HepG2 (cell line): ENCODE measurements around the gene SND1.

Source experiments
- DZIP1 ChIP-seq: sonication (generic); formaldehyde crosslinking; IDR thresholded peaks from 2 replicates; pipeline ENCODE4 v1.5.0; 2020; ENCODE audit warnings: mild to moderate bottlenecking, missing genetic modification reagents
- FOXP1 ChIP-seq, 2 experiments: fragments of 450-650 bp in 1 of 2; IDR thresholded peaks; 2 replicates each; pipeline ENCODE4 v1.6.1; 2017 to 2018; ENCODE audit warnings: antibody characterized with exemption in 1 of 2
- HOMEZ ChIP-seq: IDR thresholded peaks from 2 replicates; pipeline ENCODE4 v1.6.1; 2016; ENCODE audit warnings: low read depth
- HOXA7 ChIP-seq: sonication (generic); formaldehyde crosslinking; IDR thresholded peaks from 2 replicates; pipeline ENCODE4 v1.8.1; 2022; ENCODE audit warnings: mild to moderate bottlenecking, missing genetic modification reagents, moderate library complexity
- MAX ChIP-seq: IDR thresholded peaks from 2 replicates; pipeline ENCODE4 v1.6.1; 2012; ENCODE audit warnings: inconsistent platforms
- RAD21 ChIP-seq: fragments of 450-650 bp; formaldehyde crosslinking; IDR thresholded peaks from 2 replicates; pipeline ENCODE4 v1.5.0; 2020; ENCODE audit warnings: mild to moderate bottlenecking
- REST ChIP-seq, 2 experiments: IDR thresholded peaks; 2 replicates each; pipeline ENCODE4 v1.6.1; 2011 to 2012; ENCODE audit warnings: low read length in 2 of 2, borderline replicate concordance in 1 of 2, low read depth in 1 of 2, mild to moderate bottlenecking in 1 of 2, moderate library complexity in 1 of 2
- SRF ChIP-seq: IDR thresholded peaks from 2 replicates; pipeline ENCODE4 v1.6.1; 2011; ENCODE audit warnings: mild to moderate bottlenecking, low read depth, low read length, moderate library complexity
- ZC3H4 ChIP-seq: sonication (generic); formaldehyde crosslinking; IDR thresholded peaks from 2 replicates; pipeline ENCODE4 v1.4.0; 2020; ENCODE audit warnings: missing genetic modification reagents, borderline replicate concordance
- ZNF496 ChIP-seq: sonication (generic); formaldehyde crosslinking; IDR thresholded peaks from 2 replicates; pipeline ENCODE4 v1.8.1; 2023; ENCODE audit warnings: mild to moderate bottlenecking, moderate library complexity, missing genetic modification reagents; ENCODE audit not compliant: insufficient replicate concordance
- TF ChIP-seq, protein P1 (sequence below): sonication (generic); formaldehyde crosslinking; IDR thresholded peaks from 2 replicates; pipeline ENCODE4 v1.5.0; 2020; ENCODE audit warnings: mild to moderate bottlenecking, missing genetic modification reagents, moderate library complexity

DNA sequence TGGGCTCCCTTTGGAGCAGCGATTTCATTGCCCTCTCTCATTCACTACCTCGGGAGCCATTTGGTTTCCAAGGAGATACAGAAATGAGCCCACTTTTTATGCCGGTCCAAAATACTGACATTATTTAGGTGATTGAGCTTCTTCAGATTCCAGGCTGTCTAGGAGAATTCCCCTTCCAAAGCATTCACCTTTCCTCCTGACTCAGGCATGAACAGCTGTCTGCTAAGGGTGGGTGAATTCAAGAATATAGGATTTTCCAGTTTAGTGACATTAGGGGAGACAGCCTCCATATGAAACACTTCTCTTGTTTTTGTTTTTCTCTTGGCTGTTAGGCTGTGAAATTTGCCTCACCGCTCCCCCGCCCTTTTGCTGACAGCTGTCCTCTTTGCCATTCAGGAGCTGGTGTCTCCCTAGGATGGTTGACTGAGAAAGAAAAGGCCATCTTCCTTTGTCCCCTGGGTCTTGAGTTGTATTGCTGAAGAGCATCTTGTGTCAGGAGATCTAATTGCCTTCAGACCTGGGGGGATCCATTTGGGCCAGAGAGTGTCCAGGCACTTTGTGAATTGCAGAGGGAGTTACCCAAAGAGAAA lies 322.5 kb downstream of the SND1 start:
- no peak for TF ChIP-seq DZIP1 (CRISPR knock-in tag)
- no peak for TF ChIP-seq RAD21 (CRISPR knock-in tag)
- TF ChIP-seq SRF: no peak
- no peak for TF ChIP-seq HOMEZ
- TF ChIP-seq ZNF496: no peak
- no peak for TF ChIP-seq HOXA7 (CRISPR knock-in tag)
- no peak for TF ChIP-seq MAX
- TF ChIP-seq FOXP1 (IDR thresholded peaks at IDR 0.05): no peak
- no peak for TF ChIP-seq FOXP1 (CRISPR knock-in tag; IDR thresholded peaks at IDR 0.05)
- TF ChIP-seq, protein P1, sequence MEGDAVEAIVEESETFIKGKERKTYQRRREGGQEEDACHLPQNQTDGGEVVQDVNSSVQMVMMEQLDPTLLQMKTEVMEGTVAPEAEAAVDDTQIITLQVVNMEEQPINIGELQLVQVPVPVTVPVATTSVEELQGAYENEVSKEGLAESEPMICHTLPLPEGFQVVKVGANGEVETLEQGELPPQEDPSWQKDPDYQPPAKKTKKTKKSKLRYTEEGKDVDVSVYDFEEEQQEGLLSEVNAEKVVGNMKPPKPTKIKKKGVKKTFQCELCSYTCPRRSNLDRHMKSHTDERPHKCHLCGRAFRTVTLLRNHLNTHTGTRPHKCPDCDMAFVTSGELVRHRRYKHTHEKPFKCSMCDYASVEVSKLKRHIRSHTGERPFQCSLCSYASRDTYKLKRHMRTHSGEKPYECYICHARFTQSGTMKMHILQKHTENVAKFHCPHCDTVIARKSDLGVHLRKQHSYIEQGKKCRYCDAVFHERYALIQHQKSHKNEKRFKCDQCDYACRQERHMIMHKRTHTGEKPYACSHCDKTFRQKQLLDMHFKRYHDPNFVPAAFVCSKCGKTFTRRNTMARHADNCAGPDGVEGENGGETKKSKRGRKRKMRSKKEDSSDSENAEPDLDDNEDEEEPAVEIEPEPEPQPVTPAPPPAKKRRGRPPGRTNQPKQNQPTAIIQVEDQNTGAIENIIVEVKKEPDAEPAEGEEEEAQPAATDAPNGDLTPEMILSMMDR (CRISPR knock-in tag): no peak
- TF ChIP-seq REST (IDR thresholded peaks at IDR 0.05; ENCODE audit: borderline replicate concordance in 1 of 2, low read depth in 1 of 2, low read length in 2 of 2): no peak
- TF ChIP-seq ZC3H4 (CRISPR knock-in tag): no peak
